ENCODE data around the gene SLAMF9. TPM values are rescaled to one million over a fixed set of nuclear protein-coding genes. Genes with fewer than 3 reads are reported as not detected.

The SLAMF9 gene
- total RNA-seq, 1 experiment from 2014 or later, result not detected

DNA sequence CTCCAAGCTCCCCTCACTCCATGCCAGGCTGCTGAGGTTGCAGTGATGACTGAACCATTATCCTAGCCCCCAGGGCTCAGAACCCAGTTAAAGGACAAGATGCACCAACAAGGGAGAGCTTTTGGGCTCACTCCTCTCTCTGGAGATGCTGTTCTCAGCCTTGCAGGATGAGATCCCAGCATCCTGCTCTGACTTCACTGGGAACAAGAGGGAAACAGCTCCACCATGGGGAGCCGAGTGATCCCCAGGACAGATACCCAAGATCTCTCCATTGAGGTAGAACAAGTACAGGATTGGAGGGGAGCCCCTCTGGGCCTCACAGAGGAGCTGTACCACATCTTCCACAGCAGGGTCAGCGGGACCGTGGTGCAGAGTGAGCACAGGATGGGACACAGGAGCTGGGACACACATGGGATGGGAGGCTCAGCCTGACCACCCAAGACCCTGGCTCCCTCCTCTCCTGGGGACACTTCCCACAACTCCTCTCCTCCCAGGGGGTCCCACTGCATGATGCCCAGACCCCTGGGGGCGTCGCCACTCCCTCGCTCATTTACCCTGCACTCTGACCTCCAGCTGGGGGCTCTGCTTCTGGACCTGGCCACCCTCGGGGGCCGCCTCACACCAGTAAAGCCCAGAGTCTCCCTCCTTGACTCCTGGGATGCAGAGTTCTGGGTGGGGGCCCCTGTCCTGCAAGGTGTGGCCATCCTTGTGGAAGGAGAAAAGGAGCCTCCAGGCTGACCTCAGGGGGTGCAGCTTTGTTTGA is 18.6 kb upstream of the SLAMF9 start:
- no peaks in the 10 kb centered on the region for H3K79me2 ChIP-seq (ENCODE audit: insufficient read depth, low read length)
- H3K36me3 ChIP-seq (ENCODE audit: control insufficient read depth in 1 of 2, insufficient read depth in 2 of 2, low read length in 2 of 2), result no peaks in the 10 kb centered on the region
- POLR2A ChIA-PET, result no interaction called here
- peaks cover 24% of the 10 kb centered on the region; the same call in 1 of the 2 replicates for H3K27me3 ChIP-seq (ENCODE audit: insufficient read depth, low read length)
- TF ChIP-seq ZNF274 (IDR thresholded peaks at IDR 0.05; ENCODE audit: low read depth, low read length), result no peak
- TF ChIP-seq EZH2phosphoT487 (IDR thresholded peaks at IDR 0.05; ENCODE audit: borderline replicate concordance), result no peak
- TF ChIP-seq, protein P1, sequence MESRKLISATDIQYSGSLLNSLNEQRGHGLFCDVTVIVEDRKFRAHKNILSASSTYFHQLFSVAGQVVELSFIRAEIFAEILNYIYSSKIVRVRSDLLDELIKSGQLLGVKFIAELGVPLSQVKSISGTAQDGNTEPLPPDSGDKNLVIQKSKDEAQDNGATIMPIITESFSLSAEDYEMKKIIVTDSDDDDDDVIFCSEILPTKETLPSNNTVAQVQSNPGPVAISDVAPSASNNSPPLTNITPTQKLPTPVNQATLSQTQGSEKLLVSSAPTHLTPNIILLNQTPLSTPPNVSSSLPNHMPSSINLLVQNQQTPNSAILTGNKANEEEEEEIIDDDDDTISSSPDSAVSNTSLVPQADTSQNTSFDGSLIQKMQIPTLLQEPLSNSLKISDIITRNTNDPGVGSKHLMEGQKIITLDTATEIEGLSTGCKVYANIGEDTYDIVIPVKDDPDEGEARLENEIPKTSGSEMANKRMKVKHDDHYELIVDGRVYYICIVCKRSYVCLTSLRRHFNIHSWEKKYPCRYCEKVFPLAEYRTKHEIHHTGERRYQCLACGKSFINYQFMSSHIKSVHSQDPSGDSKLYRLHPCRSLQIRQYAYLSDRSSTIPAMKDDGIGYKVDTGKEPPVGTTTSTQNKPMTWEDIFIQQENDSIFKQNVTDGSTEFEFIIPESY (IDR thresholded peaks at IDR 0.05; ENCODE audit: extremely low read depth, insufficient replicate concordance, low read length), result no peak
- TF ChIP-seq POLR2A (IDR thresholded peaks at IDR 0.05; ENCODE audit: borderline replicate concordance, extremely low read depth, insufficient read depth, insufficient read length), result no peak
- TF ChIP-seq, protein P2, sequence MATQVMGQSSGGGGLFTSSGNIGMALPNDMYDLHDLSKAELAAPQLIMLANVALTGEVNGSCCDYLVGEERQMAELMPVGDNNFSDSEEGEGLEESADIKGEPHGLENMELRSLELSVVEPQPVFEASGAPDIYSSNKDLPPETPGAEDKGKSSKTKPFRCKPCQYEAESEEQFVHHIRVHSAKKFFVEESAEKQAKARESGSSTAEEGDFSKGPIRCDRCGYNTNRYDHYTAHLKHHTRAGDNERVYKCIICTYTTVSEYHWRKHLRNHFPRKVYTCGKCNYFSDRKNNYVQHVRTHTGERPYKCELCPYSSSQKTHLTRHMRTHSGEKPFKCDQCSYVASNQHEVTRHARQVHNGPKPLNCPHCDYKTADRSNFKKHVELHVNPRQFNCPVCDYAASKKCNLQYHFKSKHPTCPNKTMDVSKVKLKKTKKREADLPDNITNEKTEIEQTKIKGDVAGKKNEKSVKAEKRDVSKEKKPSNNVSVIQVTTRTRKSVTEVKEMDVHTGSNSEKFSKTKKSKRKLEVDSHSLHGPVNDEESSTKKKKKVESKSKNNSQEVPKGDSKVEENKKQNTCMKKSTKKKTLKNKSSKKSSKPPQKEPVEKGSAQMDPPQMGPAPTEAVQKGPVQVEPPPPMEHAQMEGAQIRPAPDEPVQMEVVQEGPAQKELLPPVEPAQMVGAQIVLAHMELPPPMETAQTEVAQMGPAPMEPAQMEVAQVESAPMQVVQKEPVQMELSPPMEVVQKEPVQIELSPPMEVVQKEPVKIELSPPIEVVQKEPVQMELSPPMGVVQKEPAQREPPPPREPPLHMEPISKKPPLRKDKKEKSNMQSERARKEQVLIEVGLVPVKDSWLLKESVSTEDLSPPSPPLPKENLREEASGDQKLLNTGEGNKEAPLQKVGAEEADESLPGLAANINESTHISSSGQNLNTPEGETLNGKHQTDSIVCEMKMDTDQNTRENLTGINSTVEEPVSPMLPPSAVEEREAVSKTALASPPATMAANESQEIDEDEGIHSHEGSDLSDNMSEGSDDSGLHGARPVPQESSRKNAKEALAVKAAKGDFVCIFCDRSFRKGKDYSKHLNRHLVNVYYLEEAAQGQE (IDR thresholded peaks at IDR 0.05; ENCODE audit: low read depth), result no peak
- TF ChIP-seq SIN3A (IDR thresholded peaks at IDR 0.05; ENCODE audit: low read depth), result no peak
- TF ChIP-seq SP1 (IDR thresholded peaks at IDR 0.05; ENCODE audit: low read depth), result no peak
- H3K4me1 ChIP-seq (ENCODE audit: control insufficient read depth in 1 of 2, insufficient read depth in 2 of 2, low read length in 2 of 2), result peaks cover 0 to 7% of the 10 kb centered on the region in 2 experiments; a peak in 1 of 4 replicates
- BruUV-seq (replicated peaks), result no TSS peak
- CTCF ChIA-PET, result no interaction called here
- no peak overlapping the region for H3K4me2 ChIP-seq (ENCODE audit: low read length)
- no peak overlapping the region for H3K9ac ChIP-seq (ENCODE audit: low read length)
- intact Hi-C loops (cut with micrococcal nuclease), result no loop called here
- H3K9me3 ChIP-seq (ENCODE audit: control insufficient read depth in 1 of 2, insufficient read depth in 1 of 2, low read depth in 1 of 2, low read length in 2 of 2), result no peaks in the 10 kb centered on the region
- H3K9me2 ChIP-seq (ENCODE audit: insufficient read depth), result no peaks in the 10 kb centered on the region
- DNase-seq (ENCODE audit: low read depth, low spot score) (no peak), ATAC-seq (no peak)
- RAD21 ChIA-PET (ENCODE audit: low non-redundant PET in 1 of 2, low total read pairs in 2 of 2, uncharacterized antibody in 2 of 2, unreplicated experiment in 2 of 2), result no interaction called here
- no peaks in the 10 kb centered on the region for H4K20me1 ChIP-seq (ENCODE audit: insufficient read depth)
- no peak overlapping the region for H3K4me3 ChIP-seq (replicated peaks in 1 of 2; ENCODE audit: low read depth in 1 of 2, low read length in 2 of 2)
- H2AFZ ChIP-seq (ENCODE audit: low read depth, low read length, poor library complexity, severe bottlenecking), result no peak overlapping the region
- H3K27ac ChIP-seq (ENCODE audit: low read depth, low read length), result no peak overlapping the region
